Duodenal mucosa (tissue), 2 donors: ENCODE data around the gene ARL5A.
A peak's percentile ranks its signal among the peaks of the same experiment; 100 is the strongest.

Experiments
- H3K27ac ChIP-seq: one replicate; pipeline ENCODE4 v1.7.0; 2013; ENCODE audit warnings: low read depth, low read length
- H3K27me3 ChIP-seq, 2 donors: one replicate each; pipeline ENCODE4 v1.7.0; 2013; ENCODE audit warnings: low read length in 2 of 2, control low read depth in 1 of 2; ENCODE audit not compliant: insufficient read depth in 2 of 2, control insufficient read depth in 1 of 2
- H3K36me3 ChIP-seq, 2 donors: one replicate each; pipeline ENCODE4 v1.7.0; 2013; ENCODE audit warnings: low read length in 2 of 2, control low read depth in 1 of 2; ENCODE audit not compliant: insufficient read depth in 2 of 2, control insufficient read depth in 1 of 2
- H3K4me1 ChIP-seq, 2 donors: one replicate each; pipeline ENCODE4 v1.7.0; 2013; ENCODE audit warnings: low read length in 2 of 2, control low read depth in 1 of 2; ENCODE audit not compliant: insufficient read depth in 2 of 2, control insufficient read depth in 1 of 2
- H3K4me3 ChIP-seq, 2 donors: one replicate each; pipeline ENCODE4 v1.7.0; 2013; ENCODE audit warnings: low read length in 2 of 2, low read depth in 1 of 2
- H3K9ac ChIP-seq, 2 donors: one replicate each; pipeline ENCODE4 v1.7.0; 2013; ENCODE audit warnings: low read length in 2 of 2, low read depth in 1 of 2
- H3K9me3 ChIP-seq, 2 donors: one replicate each; pipeline ENCODE4 v1.7.0; 2013; ENCODE audit warnings: low read length in 2 of 2, control low read depth in 1 of 2; ENCODE audit not compliant: control insufficient read depth in 1 of 2

ARL5A gene

DNA sequence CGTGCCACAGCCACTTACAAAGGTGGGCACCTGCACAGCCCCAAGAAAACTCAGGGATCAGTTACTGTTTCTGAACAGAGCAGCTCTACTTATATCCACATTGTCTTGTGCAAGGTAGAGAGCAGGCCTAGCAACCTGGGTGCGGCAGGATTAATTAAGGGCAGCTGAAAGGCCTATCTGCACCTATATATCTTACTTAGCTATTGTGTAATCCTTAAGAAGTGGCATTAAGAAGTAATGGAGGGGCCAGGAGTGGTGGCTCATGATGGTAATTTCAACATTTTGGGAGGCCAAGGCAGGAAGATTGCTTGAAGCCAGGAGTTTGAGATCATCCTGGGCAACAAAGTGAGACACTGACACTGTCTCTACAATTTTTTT lies 12.8 kb upstream of the ARL5A start:
- H3K36me3 ChIP-seq, result no peaks in the 10 kb centered on the region
- no peak overlapping the region for H3K27ac ChIP-seq
- H3K9ac ChIP-seq, result no peak overlapping the region
- no peaks in the 10 kb centered on the region for H3K9me3 ChIP-seq
- H3K4me3 ChIP-seq, result no peak overlapping the region
- H3K27me3 ChIP-seq, result no peaks in the 10 kb centered on the region
- H3K4me1 ChIP-seq, result no peaks in the 10 kb centered on the region

DNA sequence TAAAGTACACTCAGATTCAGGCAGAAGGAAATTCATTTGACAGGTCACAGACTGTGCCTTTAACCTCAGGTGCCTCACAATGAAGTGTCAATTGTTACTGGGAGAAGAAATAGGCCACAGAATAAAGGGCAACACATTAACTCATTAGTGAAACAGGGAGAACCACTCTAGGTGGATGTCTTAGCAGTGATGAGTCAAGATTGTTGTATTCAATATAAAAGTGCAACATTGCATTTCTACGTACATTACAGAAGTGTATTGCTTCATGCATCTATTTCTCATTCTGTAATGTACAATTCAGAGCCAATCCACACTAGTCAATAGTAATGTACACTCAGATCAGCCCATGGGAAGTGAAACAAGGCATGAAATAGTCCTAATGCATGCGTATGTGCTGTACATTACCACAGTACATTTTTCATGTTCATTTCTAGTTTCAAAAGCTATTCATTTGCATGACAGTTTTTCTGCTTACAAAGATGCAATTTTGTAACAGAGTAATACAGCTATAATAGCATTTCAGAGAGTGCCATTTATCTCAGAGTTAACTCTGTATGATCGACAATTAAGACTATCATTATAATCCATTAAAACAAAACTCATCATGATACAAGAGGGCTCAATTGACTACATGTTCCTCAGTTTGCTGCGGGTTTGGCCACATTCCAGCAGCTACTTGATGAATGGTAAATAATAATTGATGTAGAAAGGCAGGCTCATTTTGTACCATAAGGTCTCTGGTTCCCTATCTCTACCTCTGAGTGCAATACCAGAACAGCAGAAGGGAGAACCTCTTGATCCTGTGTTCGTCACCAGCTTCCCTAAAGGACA lies 12.2 kb upstream of the ARL5A start:
- no peak overlapping the region for H3K9ac ChIP-seq
- H3K36me3 ChIP-seq, result no peaks in the 10 kb centered on the region
- H3K4me3 ChIP-seq, result no peak overlapping the region
- H3K27ac ChIP-seq, result no peak overlapping the region
- H3K4me1 ChIP-seq, result no peaks in the 10 kb centered on the region
- no peaks in the 10 kb centered on the region for H3K9me3 ChIP-seq
- no peaks in the 10 kb centered on the region for H3K27me3 ChIP-seq

DNA sequence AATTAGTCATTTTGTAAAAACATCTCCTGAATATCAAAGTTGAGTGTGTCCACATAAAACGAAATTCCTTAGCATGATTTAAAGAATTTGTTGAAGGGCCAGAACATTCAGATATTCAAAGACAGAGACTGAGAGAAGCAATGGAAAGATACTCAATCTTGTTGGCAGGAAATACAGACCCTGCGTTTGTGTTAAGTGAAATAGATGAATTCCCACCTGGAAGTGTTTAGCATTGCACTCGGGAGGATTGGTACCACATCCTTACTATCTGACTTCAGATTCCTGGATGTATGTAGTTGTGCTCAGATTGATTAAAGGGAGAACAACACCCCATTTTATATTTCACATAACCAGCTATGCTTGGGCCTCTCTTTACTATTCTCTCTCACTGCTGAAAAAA lies 9.7 kb upstream of the ARL5A start:
- H3K27ac ChIP-seq, result no peak overlapping the region
- no peak overlapping the region for H3K9ac ChIP-seq
- no peaks in the 10 kb centered on the region for H3K36me3 ChIP-seq

DNA sequence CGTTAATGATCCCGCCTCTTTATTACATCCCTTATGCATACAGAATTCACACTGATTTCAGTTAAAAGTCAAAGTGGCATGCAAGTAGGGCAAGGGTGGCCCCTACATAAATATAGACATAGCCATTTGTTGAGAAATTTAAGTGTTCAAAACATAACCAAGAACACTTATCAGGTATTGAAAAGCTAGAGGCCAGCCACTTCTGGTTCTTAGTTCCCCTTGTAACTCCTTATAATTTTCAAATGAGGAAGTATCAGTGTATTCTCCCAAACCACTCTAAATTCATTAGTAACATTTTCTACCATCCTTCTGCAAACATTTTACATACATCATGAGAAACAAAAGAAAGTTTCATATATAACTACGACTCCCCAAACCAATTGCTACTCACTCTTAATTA lies 5.8 kb upstream of the ARL5A start:
- Histone ChIP-seq H3K27me3 (no peaks in the 10 kb centered on the region), H3K4me1 (peaks cover 3 to 12% of the 10 kb centered on the region in 2 donors), H3K27ac (no peak overlapping the region), H3K36me3 (no peaks in the 10 kb centered on the region), H3K4me3 (no peak overlapping the region), H3K9me3 (no peaks in the 10 kb centered on the region), H3K9ac (no peak overlapping the region)

More for the DNA sequence above, 9.7 kb upstream of the ARL5A start:
- H3K27me3 ChIP-seq, result no peaks in the 10 kb centered on the region
- no peaks in the 10 kb centered on the region for H3K4me1 ChIP-seq
- no peaks in the 10 kb centered on the region for H3K9me3 ChIP-seq
- H3K4me3 ChIP-seq, result no peak overlapping the region

DNA sequence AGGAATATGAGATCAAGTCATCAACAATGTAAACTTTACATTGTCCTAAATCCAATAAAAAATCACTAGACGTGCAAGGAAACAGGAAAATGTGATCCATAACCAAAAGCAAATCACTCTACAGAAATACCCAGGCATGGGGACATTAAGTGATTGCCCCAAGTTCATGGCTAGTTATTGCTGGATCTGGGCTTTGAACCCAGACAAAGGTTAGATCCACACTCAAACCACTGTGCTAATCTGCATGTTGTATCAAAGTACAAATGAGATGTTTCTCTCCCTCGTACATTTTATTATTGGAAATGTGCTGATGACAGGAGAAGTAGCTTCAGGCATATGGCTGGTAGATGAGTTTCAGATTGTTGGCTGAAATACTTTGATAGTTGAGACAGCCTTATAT lies 2.7 kb upstream of the ARL5A start:
- Histone ChIP-seq H3K9ac (no peak overlapping the region), H3K27me3 (no peaks in the 10 kb centered on the region), H3K36me3 (no peaks in the 10 kb centered on the region), H3K4me1 (peaks cover 16 to 23% of the 10 kb centered on the region in 2 donors), H3K9me3 (no peaks in the 10 kb centered on the region), H3K4me3 (no peak overlapping the region), H3K27ac (no peak overlapping the region)

DNA sequence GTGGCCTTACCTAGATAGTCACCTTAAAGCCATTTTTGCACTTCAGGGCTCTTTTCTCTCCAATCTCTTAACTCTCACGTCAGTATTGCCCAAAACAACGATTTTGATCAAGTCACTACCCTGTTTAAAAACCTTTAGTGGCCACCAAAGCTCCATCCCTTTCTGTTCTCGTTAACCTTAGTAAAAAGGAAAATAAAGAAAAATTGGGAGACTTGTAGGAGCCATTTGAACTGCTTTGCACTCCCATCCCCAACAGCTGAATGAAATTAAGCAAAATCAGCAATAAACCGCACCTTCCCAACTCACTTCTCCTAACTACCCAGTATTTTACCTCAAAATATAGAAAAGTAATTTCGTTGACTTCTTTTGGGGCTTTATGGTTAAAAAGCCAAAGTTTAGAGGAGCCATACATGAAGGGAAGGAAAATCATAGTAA lies 686 bp upstream of the ARL5A start:
- peak overlapping the region; percentile 57 to 69 for H3K9ac ChIP-seq
- H3K4me3 ChIP-seq, result peak overlapping the region; percentile 87 to 89
- H3K27me3 ChIP-seq, result no peaks in the 10 kb centered on the region
- peaks cover 16 to 23% of the 10 kb centered on the region in 2 donors for H3K4me1 ChIP-seq
- peak overlapping the region; percentile 36 for H3K27ac ChIP-seq
- H3K9me3 ChIP-seq, result no peaks in the 10 kb centered on the region
- H3K36me3 ChIP-seq, result no peaks in the 10 kb centered on the region

DNA sequence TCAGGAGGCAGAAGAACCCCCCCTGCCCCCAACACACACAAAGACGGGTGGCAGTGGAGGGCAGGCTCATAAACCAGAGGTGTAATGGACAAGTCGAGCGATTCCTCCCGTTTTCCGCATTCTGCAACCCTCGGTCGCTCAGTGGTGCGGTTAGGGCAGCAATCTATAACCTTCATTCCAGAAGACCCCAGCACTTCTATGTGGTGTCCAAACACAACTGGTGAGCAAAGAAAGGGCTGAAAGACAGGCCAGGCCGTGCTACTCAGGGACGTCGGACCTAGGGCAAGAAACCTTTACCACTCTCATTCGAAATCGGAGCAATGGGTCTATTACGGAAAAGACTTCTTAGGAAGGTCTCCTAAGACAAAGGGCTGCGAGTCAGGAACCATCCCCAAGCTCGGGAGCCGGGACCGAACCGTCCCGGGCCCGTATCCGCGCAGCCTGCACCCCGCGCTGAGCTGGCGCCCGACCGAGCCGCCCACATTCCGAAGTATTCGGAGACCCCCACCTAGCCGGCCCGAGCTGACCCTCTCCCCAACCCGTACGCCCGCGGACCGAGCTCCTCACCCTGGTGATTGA lies 568 bp downstream of the ARL5A start:
- peak overlapping the region; percentile 87 to 89 for H3K4me3 ChIP-seq
- H3K4me1 ChIP-seq, result peaks cover 22 to 23% of the 10 kb centered on the region in 2 donors
- H3K27me3 ChIP-seq, result no peaks in the 10 kb centered on the region
- no peaks in the 10 kb centered on the region for H3K36me3 ChIP-seq
- H3K27ac ChIP-seq, result peak overlapping the region; percentile 76
- peak overlapping the region; percentile 71 to 75 for H3K9ac ChIP-seq
- no peaks in the 10 kb centered on the region for H3K9me3 ChIP-seq

DNA sequence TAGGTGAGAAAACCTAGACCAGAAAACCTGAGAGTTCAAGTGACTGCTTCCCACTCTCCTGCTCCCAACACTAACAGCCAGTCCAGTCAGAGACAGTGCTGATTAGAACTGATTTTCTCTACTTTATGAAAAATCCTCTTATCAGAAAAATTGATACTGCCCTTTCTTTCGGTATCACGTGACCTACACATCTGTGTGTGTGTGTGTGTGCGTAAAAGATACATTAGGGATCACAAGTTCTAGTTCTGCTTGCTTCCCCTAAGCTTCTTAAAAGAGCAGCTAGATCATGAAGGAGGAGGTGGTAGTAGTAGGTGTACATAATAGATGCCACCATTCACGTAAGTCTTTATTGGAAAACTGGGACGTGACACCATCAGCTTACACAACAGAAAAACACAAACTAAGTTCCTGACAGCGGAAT lies 1.5 kb downstream of the ARL5A start:
- no peaks in the 10 kb centered on the region for H3K27me3 ChIP-seq
- no peaks in the 10 kb centered on the region for H3K9me3 ChIP-seq
- H3K36me3 ChIP-seq, result no peaks in the 10 kb centered on the region
- H3K27ac ChIP-seq, result no peak overlapping the region
- H3K9ac ChIP-seq, result peak overlapping the region; percentile 71 to 75
- H3K4me3 ChIP-seq, result peak overlapping the region; percentile 87 to 89
- H3K4me1 ChIP-seq, result peaks cover 22 to 23% of the 10 kb centered on the region in 2 donors

DNA sequence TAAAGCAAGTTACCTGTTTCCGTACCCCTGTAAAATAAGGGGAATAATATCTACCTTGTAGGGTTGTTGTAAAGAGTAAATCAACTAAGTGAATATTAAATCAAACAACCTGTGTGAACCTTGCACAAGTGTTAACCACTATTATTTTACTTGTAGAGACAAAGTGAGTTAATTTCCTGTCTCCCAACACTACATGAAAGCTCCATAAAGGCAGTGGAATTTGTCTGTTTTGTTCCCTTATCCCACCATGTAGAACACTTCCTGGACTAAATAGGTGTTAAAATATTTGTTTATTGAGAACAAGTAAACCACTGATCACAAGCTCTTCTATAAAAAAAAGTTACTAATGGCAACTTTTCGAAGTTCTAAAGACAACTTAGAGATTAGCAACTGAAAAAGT lies 3.3 kb downstream of the ARL5A start:
- no peaks in the 10 kb centered on the region for H3K36me3 ChIP-seq
- H3K9ac ChIP-seq, result no peak overlapping the region
- H3K9me3 ChIP-seq, result no peaks in the 10 kb centered on the region
- no peaks in the 10 kb centered on the region for H3K27me3 ChIP-seq
- no peak overlapping the region for H3K4me3 ChIP-seq
- H3K4me1 ChIP-seq, result peaks cover 18 to 22% of the 10 kb centered on the region in 2 donors
- H3K27ac ChIP-seq, result no peak overlapping the region

DNA sequence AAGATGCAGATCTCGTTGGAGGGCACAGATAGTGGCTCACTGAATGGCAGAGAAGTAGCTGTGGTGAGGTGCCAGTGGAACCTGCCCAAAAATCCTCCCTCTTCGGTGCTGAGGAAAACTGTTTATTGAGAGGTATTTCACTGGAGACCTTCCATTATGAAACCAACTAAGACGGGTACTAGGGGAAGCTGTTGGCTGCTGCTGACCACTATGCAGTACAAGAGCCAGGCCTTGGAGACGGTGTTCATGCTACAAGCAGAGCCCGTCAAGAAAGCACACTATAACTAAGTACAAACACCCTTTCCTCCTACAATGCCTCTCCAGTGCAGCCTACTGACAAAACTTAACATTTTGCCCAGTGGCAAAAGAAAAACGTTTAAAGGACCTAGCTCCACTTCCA lies 4.6 kb downstream of the ARL5A start:
- Histone ChIP-seq H3K4me1 (peaks cover 11 to 16% of the 10 kb centered on the region in 2 donors), H3K4me3 (no peak overlapping the region), H3K27ac (no peak overlapping the region), H3K9ac (peak overlapping the region in 1 of 2 donors; percentile 8), H3K36me3 (no peaks in the 10 kb centered on the region), H3K27me3 (no peaks in the 10 kb centered on the region), H3K9me3 (no peaks in the 10 kb centered on the region)
